Epithelial cell of proximal tubule (primary cell): ENCODE data around the gene MMP7. TPM values are rescaled to one million over a fixed set of nuclear protein-coding genes. Genes with fewer than 3 reads are reported as not detected.

ENCODE experiments used
- DNase-seq: peaks from one replicate; pipeline ENCODE4 v3.0.0-alpha.2; 2011; ENCODE audit warnings: low read depth
- H3K4me3 ChIP-seq: 2 replicates; pipeline ENCODE4 v1.5.1; 2011; ENCODE audit warnings: low read depth, mild to moderate bottlenecking, low read length
- CTCF ChIP-seq: conservative IDR thresholded peaks from 2 replicates; pipeline ENCODE4 v1.5.1; 2012; ENCODE audit warnings: low read depth, mild to moderate bottlenecking, low read length
- total RNA-seq: library from RNA; depleted of rRNA; stranded (reverse); fragments of >200 nt; gene quantifications from 2 replicates; pipeline ENCODE4 v1.2.3, GENCODE V29; 2015

The MMP7 gene
- total RNA-seq, 1 donor from 2014 or later, result 321 TPM

- no peak for DNase-seq
- TF ChIP-seq CTCF, result no peak
- H3K4me3 ChIP-seq, result no peak overlapping the region
Observed at GRCh38 chr11:102568851-102569250, 38.3 kb upstream of the MMP7 start.

- H3K4me3 ChIP-seq, result no peak overlapping the region
- no peak for DNase-seq
Observed at GRCh38 chr11:102566112-102566511, 35.6 kb upstream of the MMP7 start.

GRCh38 chr11:102564110-102564509 is 33.6 kb upstream of the MMP7 start:
- no peak overlapping the region for H3K4me3 ChIP-seq
- no peak for DNase-seq

More at GRCh38 chr11:102566112-102566511, 35.6 kb upstream of the MMP7 start:
- TF ChIP-seq CTCF, result no peak

GRCh38 chr11:102561636-102562035 is 31.1 kb upstream of the MMP7 start:
- TF ChIP-seq CTCF, result no peak
- no peak overlapping the region for H3K4me3 ChIP-seq
- DNase-seq, result no peak

More at GRCh38 chr11:102564110-102564509, 33.6 kb upstream of the MMP7 start:
- no peak for TF ChIP-seq CTCF

- H3K4me3 ChIP-seq, result no peak overlapping the region
- DNase-seq, result no peak
- no peak for TF ChIP-seq CTCF
Observed at GRCh38 chr11:102560555-102561011, 30.0 kb upstream of the MMP7 start.

GRCh38 chr11:102559839-102560238 is 29.3 kb upstream of the MMP7 start:
- TF ChIP-seq CTCF, result no peak
- no peak overlapping the region for H3K4me3 ChIP-seq
- no peak for DNase-seq

GRCh38 chr11:102555091-102555490 is 24.5 kb upstream of the MMP7 start:
- no peak overlapping the region for H3K4me3 ChIP-seq
- no peak for DNase-seq
- no peak for TF ChIP-seq CTCF
